GM12891 (cell line): Measurements from ENCODE around the gene CST3.

Experiments used
- POLR2A ChIP-seq: IDR thresholded peaks from 2 replicates; pipeline ENCODE4 v1.6.1; 2011; ENCODE audit warnings: low read depth, low read length, control low read depth
- POLR2AphosphoS5 ChIP-seq: IDR thresholded peaks from 2 replicates; pipeline ENCODE4 v1.6.1; 2011; ENCODE audit warnings: low read depth, low read length, control low read depth
- POU2F2 ChIP-seq: IDR thresholded peaks from 2 replicates; pipeline ENCODE4 v1.6.1; 2011; ENCODE audit warnings: low read depth, mild to moderate bottlenecking, control low read depth, low read length, moderate library complexity
- SPI1 ChIP-seq: IDR thresholded peaks from 2 replicates; pipeline ENCODE4 v1.6.1; 2011; ENCODE audit warnings: low read depth, low read length, control low read depth

DNA sequence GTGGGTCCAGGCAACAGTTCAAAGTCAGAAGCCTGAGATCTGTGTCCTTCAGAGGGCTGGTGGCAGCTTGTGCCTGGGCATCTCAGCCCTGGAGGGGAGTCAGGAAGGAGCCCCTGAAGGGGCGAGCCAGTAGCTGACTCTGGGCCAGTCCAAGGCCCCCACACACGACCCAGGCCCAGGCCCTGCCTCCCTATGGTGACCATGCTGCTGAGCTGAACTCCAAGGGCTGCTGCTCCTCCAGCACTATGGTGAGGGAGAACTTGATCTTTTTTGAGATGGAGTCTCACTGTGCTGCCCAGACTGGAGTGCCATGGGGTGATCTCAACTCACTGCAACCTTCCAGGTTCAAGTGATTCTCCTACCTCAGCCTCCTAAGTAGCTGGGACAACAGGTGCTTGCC lies 15.2 kb upstream of the CST3 start:
- TF ChIP-seq POLR2A (no peak), POLR2AphosphoS5 (no peak), POU2F2 (no peak), SPI1 (no peak)
